Jurkat, Clone E6-1 (cell line): ENCODE data around the gene CGB8.
"Not testable (repeated sequence)": the region's sequence is repeated elsewhere in the genome, so short reads cannot be mapped to it uniquely, and the experiment has no call there.

Experiments used
- DNase-seq: peaks from one replicate; pipeline ENCODE4 v3.0.0-alpha.2; 2011; ENCODE audit warnings: low read depth, low spot score
- H3K4me3 ChIP-seq: 2 replicates; pipeline ENCODE4 v1.5.1; 2011; ENCODE audit warnings: mild to moderate bottlenecking, low read length, control low read depth, moderate library complexity

CGB8 gene

DNA sequence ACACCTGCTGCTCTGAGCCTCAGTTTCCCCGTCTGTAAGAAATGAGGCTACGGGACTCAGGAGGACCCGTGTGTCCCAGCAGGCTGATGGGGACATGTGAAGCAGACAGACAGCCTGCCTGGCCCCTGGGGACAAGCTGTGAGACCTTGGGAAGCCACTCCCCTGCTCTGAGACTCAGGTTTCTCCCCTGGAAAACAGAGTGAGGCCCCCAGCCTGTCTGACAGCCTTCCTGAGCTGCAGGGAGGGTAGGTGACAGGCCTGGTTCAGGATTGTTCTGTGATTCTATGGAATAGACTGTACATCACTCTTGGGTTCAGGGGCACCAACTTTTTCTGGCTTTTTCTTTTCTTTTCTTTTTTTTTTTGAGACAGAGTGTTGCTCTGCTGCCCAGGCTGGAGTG, 18.6 kb upstream of the CGB8 start:
- no peak for DNase-seq
- H3K4me3 ChIP-seq, result no peak overlapping the region

DNA sequence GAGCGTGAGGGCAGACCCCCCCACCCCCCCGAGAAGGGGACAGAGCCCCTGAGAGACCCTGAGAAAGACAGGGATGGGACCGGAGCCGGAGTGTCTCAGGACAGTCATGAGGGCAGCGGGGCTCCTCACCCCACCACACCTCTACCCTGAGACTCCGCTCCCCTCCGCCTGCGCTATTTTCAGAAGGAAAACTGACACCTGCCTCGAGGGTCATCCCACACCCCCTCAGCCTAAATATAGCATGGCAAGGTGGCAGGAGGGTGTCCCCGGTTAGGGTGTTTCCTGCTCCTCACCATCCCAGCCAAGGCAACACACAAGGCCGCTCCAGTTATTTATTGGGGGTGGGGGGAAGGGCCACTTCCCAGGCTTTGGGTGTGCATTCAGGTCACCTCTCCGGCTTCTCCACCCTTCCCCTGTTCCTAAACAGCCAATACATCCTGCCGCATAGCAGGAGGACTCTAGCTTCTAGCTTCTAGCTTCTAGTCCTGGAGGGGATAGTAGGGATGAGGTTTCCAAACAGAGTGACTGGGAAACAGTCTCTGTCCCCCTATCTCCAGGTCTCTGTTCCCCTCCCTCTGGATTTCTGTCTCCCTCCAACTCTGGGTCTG, 17.1 kb upstream of the CGB8 start:
- DNase-seq, result no peak
- H3K4me3 ChIP-seq, result no peak overlapping the region

- no peak for DNase-seq
- no peak within 1 kb of the TSS for H3K4me3 ChIP-seq
Measured at GRCh38 chr19:49064768-49065611, 16.1 kb upstream of the CGB8 start, which contains the start of gene NTF4. TSS of gene NTF4 (minus strand) at chr19:49064818. CDS start at chr19:49061997, 2,821 bp downstream.

- H3K4me3 ChIP-seq, result no peak overlapping the region
- DNase-seq, result no peak
Measured at GRCh38 chr19:49064029-49064629, 15.2 kb upstream of the CGB8 start.

DNA sequence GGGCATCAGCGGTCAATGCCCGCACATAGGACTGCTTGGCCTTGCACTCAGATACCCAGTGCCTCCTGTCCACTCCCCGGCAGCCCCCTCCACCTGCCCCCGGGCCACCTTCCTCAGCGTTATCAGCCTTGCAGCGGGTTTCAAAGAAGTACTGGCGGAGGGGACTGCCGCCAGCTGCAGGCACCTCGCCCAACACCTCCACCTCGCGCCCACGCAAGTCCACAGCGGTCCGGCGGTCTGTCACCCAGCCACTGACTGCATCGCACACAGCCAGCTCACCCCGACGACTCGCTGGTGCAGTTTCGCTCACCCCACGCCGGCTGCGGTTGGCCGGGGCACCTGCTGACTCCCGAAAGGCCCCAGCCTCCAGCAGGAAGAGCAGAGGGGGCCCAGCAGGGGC, 12.5 kb upstream of the CGB8 start:
- no peak overlapping the region for H3K4me3 ChIP-seq
- no peak for DNase-seq

DNA sequence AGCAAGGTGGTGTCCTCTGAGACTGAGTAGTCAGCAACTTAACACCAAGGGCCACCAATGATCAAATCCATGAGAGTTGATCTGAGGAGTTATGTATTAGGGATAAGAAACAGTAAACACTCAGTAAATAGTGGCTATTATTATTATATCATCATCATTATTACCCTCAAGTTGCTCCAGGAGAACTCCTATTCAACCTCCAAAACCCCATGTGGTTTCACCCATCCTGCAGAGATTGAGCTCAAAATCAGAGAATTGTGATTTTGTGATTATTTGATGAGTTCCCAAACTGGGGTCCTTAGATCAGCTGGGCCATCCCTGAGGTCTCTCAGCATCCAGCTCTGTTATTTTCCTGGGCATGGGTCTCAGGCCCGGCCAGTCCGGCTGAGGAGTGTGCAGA, 12.1 kb upstream of the CGB8 start:
- no peak overlapping the region for H3K4me3 ChIP-seq
- no peak for DNase-seq

GRCh38 chr19:49059053-49059452, 10.1 kb upstream of the CGB8 start:
- no peak for DNase-seq

GRCh38 chr19:49058562-49058961, 9.7 kb upstream of the CGB8 start:
- peak; percentile 20 for DNase-seq
- no peak overlapping the region for H3K4me3 ChIP-seq

More at GRCh38 chr19:49059053-49059452, 10.1 kb upstream of the CGB8 start:
- H3K4me3 ChIP-seq, result no peak overlapping the region

DNA sequence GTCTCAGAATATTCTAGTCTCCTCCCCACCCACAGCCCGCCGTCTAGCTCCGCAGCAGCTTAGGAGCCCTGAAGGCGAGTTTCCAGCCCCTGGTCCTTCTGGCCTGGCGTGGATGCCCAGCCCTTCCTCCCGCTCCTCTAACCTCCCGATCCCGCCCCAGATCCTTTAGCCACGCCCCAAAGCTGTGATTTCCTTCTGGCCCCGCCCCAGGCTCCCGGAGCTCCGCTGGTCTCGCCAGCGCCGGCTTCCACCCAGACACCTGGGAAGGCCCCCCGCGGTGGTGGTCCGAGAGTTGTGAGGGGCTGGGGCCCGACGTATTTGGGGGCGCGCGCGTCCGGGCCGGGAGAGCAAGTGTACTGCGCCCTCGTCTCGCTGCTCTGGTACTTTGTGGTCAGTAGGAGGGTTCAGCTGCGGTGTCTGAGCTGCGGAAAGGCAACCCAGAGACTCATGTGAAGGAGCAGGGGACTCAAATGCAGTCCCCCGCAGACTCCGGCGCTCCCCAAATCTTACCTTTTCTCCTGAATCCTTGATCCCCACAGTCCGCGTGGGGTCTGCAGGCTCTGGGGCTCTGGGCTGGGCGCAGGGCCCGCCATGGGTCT, 8.8 kb upstream of the CGB8 start, which contains the start of gene CGB7:
Gene CGB7 (minus strand): TSS at position 114 of the 599 bp plus-strand sequence. CDS start 2,374 bp downstream, outside the sequence.
- no peak for DNase-seq

DNA sequence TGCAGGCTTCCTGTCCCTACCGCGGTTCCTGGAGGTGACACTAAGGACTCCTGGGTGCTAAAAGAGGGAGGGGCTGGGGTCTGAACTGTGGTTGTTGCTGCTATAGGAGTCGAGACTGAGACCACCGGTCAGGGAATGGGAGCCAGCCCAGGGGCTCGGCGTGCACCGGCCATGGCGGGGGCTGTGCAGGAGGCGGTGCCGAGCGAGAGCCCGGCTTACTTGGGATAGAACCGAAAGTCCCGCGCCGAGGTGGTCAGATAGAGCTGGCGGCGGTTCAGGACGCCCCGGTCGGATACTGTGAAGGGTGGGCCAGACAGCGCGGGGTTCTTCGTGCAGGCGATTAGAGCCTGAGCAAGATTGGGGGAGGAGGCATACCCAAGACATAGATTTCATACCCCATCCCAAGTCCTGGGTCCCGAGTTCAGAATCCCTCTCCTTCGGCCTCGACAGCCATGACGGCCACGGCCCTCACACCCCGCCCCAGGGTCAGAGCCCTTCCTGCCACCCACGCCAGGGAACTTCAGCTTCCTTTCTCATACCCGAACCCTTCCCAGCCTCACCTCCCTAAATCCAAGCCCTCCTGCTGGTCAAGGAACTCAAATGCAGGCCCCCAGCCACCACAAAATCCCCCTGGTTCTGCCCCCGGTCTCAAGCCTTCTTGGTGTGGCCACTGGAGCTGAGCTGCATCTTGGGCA, 8.1 kb upstream of the CGB8 start:
- not testable (repeated sequence) for H3K4me3 ChIP-seq, DNase-seq

More for the DNA sequence above, 8.8 kb upstream of the CGB8 start, which contains the start of gene CGB7:
- H3K4me3 ChIP-seq, result peak within 1 kb of the TSS; percentile 45

DNA sequence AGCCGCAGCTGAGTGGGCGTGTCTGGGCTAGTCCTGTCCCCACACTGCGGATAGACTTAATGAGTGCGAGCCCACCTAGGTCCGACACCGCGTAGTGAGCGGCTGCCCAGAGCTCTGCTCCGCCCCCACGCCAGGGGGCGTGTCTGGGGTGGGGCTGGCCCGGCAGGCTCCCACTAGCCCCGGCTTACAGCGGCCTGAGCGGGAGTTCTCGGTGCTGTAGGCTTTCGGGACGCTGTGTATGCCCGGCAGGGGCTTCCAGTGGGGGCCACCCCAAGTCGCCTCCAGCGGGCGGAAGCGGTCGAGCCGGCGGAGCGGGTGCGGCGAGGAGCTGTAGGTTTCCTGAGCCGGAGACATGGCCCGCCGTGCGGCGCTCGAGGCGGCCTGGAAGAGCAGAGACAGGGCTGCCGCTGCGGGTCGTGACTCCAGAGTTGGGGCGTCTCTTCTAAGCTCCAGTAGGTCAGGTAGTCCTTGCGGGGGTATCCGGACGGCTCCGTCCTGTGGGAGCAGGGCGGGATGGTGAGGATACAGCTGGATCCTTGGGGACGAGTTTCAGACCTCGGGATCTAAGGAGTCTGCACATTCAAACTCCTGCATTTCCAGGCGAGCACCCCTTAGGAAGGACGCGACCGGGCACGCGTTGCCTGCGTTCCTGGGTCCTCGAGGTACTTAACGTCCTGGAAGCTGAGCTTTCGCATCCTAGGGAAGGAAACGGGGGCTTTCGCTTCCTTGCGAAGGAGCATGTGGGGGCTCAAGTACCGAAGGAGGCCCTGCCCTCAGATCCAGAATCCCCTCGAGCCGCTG, 7.4 kb upstream of the CGB8 start:
- DNase-seq, result no peak
- H3K4me3 ChIP-seq, result peak overlapping the region; percentile 45

- H3K4me3 ChIP-seq, DNase-seq: not testable (repeated sequence)
Measured at GRCh38 chr19:49050376-49051033, 1.6 kb upstream of the CGB8 start.

DNA sequence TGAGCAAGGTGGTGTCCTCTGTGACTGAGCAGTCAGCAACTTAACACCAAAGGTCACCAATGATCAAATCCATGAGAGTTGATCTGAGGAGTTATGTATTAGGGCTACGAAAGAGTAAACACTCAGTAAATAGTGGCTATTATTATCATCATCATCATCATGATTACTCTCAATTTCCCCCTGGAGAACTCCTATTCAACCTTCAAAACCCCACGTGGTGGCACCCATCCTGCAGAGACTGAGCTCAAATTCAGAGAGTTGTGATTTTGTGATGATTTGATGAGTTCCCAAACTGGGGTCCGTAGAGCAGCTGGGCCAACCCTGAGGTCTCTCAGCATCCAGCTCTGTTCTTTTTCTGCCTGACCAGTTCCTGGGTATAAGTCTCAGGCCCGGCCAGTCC, 923 bp upstream of the CGB8 start:
- not testable (repeated sequence) for DNase-seq, H3K4me3 ChIP-seq

GRCh38 chr19:49043548-49043947, 5.4 kb downstream of the CGB8 start, which contains the start of gene CGB5:
TSS of gene CGB5 (plus strand) at chr19:49043848. CDS start at chr19:49044210, 362 bp downstream.
- DNase-seq, H3K4me3 ChIP-seq: not testable (repeated sequence)

DNA sequence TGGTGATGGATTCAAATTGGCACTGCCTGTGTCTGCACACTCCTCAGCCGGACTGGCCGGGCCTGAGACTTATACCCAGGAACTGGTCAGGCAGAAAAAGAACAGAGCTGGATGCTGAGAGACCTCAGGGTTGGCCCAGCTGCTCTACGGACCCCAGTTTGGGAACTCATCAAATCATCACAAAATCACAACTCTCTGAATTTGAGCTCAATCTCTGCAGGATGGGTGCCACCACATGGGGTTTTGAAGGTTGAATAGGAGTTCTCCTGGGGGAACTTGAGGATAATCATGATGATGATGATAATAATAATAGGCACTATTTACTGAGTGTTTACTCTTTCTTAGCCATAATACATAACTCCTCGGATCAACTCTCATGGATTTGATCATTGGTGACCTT, 6.2 kb downstream of the CGB8 start:
- not testable (repeated sequence) for DNase-seq, H3K4me3 ChIP-seq

DNA sequence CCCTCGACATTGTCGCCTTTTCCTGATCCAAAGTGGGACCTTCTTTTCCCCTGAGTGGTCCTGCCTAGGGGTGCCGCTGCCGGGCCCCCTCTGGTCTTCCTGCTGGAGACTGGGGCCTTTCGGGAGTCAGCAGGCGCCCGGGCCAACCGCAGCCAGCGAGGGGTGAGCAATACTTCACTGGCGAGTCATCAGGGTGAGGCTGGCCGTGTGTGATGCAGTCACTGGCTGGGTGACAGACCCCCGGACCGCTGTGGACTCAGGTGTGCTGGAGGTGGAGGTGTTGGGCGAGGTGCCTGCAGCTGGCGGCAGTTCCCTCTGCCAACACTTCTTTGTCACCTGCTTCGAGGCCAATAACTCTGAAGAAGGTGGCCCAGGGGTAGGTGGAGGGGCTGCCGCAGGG, 6.7 kb downstream of the CGB8 start:
- no peak overlapping the region for H3K4me3 ChIP-seq
- DNase-seq, result no peak

DNA sequence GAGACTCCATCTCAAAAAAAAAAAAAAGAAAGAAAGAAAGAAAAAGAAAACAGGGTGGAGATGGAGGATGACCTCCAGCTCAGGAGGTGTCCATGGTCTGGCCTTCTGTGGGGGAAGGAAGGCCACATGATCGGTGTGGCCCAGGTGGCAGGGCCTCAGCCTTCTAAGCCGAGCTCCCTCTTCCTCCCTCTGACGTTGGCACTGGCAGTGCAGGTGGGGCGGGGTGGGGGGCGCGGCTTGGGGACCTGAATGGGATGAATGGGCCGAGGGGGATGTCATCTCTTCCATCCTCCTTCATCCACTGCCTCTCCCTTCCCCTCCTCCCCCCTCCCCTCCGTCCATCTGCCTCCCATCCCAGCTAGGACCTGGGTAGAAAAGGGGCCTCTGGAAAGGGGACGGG, 9.2 kb downstream of the CGB8 start:
- DNase-seq, H3K4me3 ChIP-seq: not testable (repeated sequence)
